Astrocyte of the cerebellum (primary cell): ENCODE data around the gene AKT3.

Source experiments
- DNase-seq: peaks from one replicate; pipeline ENCODE4 v3.0.0-alpha.2; 2011; ENCODE audit warnings: low read depth
- H3K4me3 ChIP-seq: 2 replicates; pipeline ENCODE4 v1.5.1; 2011; ENCODE audit warnings: mild to moderate bottlenecking, low read depth, low read length, moderate library complexity
- CTCF ChIP-seq: IDR thresholded peaks from 2 replicates; pipeline ENCODE4 v1.5.1; 2012; ENCODE audit warnings: low read length, low read depth, moderate library complexity, mild to moderate bottlenecking; ENCODE audit errors: missing control alignments
- in situ Hi-C: cut with HindIII; loops from 2 replicates; pipeline ENCODE4 v1.10.0; 2017; ENCODE audit warnings: low sequenced_read_pairs

Gene AKT3

DNA sequence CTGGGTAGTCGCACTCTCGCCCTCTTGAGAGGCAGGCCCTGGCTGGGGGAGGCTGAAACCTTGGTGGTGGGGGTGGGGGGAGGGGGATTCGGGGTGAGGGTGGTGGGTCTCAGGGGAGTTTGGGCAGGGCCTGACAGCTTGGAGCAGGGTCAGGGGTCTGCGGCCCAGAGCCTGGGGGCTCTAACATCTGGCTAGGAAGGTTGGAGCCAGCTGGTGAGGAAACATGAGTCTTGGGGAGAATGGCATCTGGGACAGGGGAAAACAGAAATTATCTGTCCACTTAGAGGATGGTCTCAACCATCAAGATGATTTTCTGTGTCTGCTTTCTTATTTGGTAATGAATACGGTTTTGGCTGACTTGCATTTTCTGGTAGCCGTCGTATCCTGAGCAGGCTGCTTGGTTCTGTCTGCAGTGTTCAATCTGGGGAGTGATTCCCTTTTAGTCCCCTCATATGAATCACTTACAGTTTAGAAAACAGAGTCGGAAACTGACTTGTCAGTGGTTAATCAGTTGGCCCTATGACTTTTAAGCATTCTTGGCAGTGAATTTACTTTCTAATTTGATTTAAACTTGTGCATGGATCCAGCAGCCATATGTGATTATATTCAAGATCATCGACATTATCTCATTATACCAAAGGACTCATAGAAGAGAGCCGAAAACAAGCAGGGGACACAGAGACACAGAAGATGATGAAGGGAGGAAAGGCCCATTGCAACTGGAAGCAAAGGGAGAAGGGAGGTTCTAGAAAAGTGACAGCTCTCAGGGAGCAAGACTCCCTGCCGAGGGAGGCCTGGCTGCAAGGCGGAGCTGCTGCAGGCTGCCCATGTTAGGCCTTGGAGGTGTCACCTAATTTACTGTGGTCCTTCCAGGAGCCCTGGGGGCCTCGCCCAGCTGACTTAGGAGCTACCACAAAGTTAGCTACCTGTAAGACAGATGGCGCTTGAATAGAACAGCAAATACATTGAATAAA is 356.6 kb downstream of the AKT3 start:
- no peak for DNase-seq
- in situ Hi-C loops = no loop called here
- no peak for TF ChIP-seq CTCF
- no peak overlapping the region for H3K4me3 ChIP-seq

DNA sequence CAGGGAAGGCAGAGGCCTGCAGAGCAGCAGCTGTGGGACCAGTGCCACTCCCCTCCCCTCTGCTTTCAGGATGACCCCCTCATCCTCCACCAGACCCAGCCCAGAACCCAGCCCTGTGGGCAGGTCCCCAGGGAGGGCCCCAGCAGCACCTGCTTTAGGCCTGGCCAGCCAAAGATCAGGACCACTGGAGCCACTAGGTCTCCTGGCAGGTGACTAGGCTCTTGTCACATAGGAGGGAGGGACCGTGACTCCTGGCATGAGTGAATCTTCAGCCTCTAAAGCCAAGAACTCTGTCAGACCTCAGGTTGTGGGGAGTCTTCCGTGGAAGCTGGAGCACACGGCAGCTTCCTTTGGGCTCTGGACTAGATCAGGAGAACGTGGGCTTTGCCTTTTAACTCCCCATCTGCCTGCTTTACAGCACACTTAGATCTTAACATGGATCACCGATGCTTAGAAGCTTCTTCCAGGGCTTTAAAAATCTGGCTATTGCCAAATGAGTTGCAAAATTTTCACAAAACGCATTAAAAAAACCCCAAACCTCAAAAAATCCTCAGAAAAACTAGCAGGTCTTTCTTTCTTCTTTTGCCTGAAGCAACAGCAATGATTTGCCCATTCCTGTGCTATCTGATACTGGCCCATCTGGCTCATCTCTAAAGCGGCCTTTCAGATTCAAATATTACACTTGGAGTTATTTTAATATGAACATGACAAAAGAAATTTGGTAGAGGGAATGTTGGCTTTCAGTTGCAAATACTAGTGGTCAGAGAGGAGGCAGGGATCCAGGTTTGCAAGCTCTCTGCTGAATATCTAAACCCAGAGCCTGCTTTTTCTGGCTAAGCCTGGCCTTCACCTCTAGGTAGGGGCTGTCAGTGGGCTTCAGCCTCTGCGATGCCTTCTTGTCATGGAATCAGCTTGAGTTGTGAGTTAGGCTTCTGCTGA is 359.0 kb downstream of the AKT3 start:
- TF ChIP-seq CTCF = no peak
- in situ Hi-C loops = no loop called here
- DNase-seq = peak; percentile 91
- H3K4me3 ChIP-seq = no peak overlapping the region

DNA sequence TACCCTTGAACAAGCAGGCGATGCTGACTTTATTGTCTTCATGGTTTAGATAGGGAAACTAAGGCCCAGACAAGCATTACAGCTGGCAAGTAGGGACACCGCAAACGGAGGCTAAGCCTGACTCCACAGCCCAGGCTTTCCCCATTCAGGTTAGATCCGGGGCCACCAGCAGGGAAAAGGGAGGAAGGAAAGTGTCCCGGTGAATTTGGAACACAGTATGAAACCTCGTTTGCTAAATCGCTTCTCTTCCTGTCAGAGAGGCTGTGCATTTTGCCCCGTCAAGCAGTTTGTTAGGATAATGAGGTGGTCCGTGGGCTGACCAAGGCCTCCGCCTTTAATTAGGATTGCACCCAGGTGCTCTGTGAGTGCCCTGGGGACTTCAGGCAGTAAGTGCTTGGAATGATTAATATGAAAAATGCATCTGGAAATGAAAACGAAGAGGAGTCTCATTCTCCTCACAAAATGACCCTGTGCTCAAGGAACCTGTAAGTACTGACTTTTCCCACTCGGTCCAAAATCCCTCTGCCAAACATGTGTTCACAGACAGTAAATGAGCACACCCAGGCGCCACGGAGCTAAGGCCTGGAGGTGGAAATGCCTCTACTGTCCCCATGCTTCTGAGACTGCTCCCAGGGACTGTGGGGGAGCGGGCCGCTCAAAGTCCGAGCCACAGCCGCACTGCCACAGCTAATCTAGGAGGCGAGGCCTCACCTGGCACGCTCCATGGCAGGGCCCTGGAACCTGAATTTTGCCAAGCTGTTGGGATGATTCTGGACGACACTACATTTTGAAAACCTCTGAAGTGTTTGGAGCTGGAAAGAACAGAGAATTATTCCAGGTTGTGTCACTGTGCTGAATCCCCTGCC is 360.1 kb downstream of the AKT3 start:
- H3K4me3 ChIP-seq = no peak overlapping the region
- in situ Hi-C loops = no loop called here
- no peak for DNase-seq
- TF ChIP-seq CTCF = no peak

- DNase-seq = no peak
- H3K4me3 ChIP-seq = no peak overlapping the region
- in situ Hi-C loops = no loop called here
- TF ChIP-seq CTCF = no peak
Observed at GRCh38 chr1:243489158-243489527, 360.9 kb downstream of the AKT3 start.

DNA sequence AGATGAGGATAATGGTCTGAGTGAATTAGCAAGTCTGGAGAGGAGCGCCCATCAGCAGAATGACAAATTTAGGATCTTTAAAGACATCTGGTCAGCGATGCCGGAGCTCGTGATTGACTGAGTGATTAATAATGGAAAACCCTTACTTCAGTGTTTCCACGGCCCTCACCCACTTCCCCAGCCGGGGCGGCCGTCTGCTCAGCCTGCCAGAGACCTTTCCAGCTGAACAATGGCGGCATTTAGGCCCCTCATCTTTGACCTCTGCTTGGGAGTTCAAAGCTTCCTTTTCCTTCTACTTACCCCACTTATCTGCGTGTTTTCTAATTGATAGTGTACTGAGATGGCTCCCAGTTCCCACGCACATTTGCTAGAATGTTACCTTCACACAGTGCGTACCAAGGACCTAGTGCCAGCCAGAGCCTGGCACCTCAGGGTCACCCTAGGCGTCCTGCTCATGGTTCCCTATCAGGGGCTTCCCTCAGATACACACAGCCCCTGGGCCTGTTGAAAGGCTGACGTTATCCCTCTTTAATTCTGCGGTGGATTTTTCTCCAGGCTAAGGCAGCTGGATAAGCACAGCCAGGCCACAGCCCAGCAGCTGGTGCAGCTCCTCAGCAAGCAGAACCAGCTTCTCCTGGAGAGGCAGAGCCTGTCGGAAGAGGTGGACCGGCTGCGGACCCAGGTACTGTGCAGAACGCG is 361.4 kb downstream of the AKT3 start:
- in situ Hi-C loops = no loop called here
- TF ChIP-seq CTCF = no peak
- no peak overlapping the region for H3K4me3 ChIP-seq
- no peak for DNase-seq
